GM12891 (cell line): ENCODE measurements around the gene SALL4.

Experiments used
- POLR2A ChIP-seq: IDR thresholded peaks from 2 replicates; pipeline ENCODE4 v1.6.1; 2011; ENCODE audit warnings: low read depth, low read length, control low read depth
- TAF1 ChIP-seq: IDR thresholded peaks from 2 replicates; pipeline ENCODE4 v1.6.1; 2011; ENCODE audit warnings: low read depth, low read length, control low read depth

- no peak for TF ChIP-seq POLR2A
- TF ChIP-seq TAF1: no peak
Observed at GRCh38 chr20:51750037-51750769, 52.1 kb downstream of the SALL4 start.
